Measurements from ENCODE around the gene DHRS3. TPM values are rescaled to one million over a fixed set of nuclear protein-coding genes. Genes with fewer than 3 reads are reported as not detected.

Gene DHRS3
- polyA plus RNA-seq, 1 of the 3 experiments (the other 2 are of a cell fraction), result 44.8 TPM

DNA sequence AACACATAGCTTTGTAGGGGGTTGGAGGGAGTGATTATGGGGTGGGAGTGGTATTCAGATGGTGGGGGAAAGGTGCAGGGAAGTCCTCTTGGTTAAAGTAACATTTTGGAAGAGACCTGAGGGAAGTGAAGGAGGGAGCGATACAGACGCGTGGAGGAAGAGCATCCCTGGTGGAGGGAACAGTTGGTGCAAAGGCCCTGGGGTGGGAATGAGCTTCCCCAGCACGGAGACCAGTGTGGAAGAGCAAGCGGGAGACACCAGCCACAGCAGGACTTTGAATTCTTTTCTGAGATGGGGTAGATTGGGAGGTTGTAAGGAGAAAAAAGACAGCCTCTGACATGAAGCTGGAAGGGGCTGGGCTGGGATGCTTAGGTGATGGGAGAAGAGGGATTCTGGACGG lies 23.5 kb downstream of the DHRS3 start (continued):
- TF ChIP-seq, protein P1, sequence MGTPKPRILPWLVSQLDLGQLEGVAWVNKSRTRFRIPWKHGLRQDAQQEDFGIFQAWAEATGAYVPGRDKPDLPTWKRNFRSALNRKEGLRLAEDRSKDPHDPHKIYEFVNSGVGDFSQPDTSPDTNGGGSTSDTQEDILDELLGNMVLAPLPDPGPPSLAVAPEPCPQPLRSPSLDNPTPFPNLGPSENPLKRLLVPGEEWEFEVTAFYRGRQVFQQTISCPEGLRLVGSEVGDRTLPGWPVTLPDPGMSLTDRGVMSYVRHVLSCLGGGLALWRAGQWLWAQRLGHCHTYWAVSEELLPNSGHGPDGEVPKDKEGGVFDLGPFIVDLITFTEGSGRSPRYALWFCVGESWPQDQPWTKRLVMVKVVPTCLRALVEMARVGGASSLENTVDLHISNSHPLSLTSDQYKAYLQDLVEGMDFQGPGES (IDR thresholded peaks at IDR 0.05; ENCODE audit: low read depth, low read length), result no peak
- no peak for TF ChIP-seq JUND (IDR thresholded peaks at IDR 0.05)

DNA sequence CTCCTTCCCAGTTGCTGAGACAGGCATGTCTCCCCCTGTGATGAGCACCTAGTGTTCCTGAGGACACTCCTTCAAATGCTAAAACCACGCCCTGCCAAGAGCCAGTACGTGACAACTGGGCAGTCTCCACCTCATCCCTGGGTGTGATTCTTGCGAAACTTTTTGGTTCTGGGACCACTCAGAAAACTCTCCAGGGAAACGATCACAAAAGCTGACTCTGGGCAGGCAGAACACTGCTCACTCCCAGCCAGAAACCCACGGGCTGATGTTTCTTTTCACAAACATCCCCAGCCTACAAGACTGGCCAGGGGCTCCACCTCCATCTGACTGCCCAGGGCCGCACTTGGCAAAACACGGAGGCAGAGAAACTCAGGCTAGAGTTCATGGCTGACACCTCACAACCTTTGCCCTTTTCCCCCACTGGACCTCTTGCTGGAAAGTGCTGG lies 24.4 kb downstream of the DHRS3 start:
- no peaks in the 10 kb centered on the region for H3K9me2 ChIP-seq
- no peak for DNase-seq
- H3K9ac ChIP-seq, result no peak overlapping the region
- no peaks in the 10 kb centered on the region for H3K79me2 ChIP-seq (ENCODE audit: insufficient read depth)
- no peak overlapping the region for H3K4me3 ChIP-seq (ENCODE audit: low read depth in 2 of 2, low read length in 1 of 2)
- WGBS (ENCODE audit: low lambda C conversion rate), result 75% methylated on average over 7 of the region's 7 CpGs
- ChIA-PET CTCF (no interaction called here), POLR2A (no interaction called here)
- no peaks in the 10 kb centered on the region for H4K20me1 ChIP-seq (ENCODE audit: insufficient read depth)
- no peaks in the 10 kb centered on the region for H3K9me3 ChIP-seq
- no peaks in the 10 kb centered on the region for H3K27me3 ChIP-seq (ENCODE audit: insufficient read depth)
- H3F3A ChIP-seq (replicated peaks; ENCODE audit: insufficient read depth), result peaks cover 3% of the 10 kb centered on the region
- no peak overlapping the region; a peak in 1 of 4 replicates for H3K27ac ChIP-seq (ENCODE audit: low read depth in 2 of 2, low read length in 1 of 2)
- no peaks in the 10 kb centered on the region for H3K36me3 ChIP-seq (replicated peaks in 1 of 2; ENCODE audit: control insufficient read depth in 1 of 2, insufficient read depth in 2 of 2, low read length in 1 of 2)
- H2AFZ ChIP-seq (ENCODE audit: low read depth), result no peak overlapping the region
- no peak for TF ChIP-seq SMC3 (IDR thresholded peaks at IDR 0.05; ENCODE audit: low read depth, low read length)
- TF ChIP-seq, protein P2, sequence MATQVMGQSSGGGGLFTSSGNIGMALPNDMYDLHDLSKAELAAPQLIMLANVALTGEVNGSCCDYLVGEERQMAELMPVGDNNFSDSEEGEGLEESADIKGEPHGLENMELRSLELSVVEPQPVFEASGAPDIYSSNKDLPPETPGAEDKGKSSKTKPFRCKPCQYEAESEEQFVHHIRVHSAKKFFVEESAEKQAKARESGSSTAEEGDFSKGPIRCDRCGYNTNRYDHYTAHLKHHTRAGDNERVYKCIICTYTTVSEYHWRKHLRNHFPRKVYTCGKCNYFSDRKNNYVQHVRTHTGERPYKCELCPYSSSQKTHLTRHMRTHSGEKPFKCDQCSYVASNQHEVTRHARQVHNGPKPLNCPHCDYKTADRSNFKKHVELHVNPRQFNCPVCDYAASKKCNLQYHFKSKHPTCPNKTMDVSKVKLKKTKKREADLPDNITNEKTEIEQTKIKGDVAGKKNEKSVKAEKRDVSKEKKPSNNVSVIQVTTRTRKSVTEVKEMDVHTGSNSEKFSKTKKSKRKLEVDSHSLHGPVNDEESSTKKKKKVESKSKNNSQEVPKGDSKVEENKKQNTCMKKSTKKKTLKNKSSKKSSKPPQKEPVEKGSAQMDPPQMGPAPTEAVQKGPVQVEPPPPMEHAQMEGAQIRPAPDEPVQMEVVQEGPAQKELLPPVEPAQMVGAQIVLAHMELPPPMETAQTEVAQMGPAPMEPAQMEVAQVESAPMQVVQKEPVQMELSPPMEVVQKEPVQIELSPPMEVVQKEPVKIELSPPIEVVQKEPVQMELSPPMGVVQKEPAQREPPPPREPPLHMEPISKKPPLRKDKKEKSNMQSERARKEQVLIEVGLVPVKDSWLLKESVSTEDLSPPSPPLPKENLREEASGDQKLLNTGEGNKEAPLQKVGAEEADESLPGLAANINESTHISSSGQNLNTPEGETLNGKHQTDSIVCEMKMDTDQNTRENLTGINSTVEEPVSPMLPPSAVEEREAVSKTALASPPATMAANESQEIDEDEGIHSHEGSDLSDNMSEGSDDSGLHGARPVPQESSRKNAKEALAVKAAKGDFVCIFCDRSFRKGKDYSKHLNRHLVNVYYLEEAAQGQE (IDR thresholded peaks at IDR 0.05; ENCODE audit: low read depth, low read length), result no peak
- TF ChIP-seq, protein P3, sequence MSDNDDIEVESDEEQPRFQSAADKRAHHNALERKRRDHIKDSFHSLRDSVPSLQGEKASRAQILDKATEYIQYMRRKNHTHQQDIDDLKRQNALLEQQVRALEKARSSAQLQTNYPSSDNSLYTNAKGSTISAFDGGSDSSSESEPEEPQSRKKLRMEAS (IDR thresholded peaks at IDR 0.05; ENCODE audit: low read depth), result no peak
- no peak for TF ChIP-seq SIN3A (IDR thresholded peaks at IDR 0.05; ENCODE audit: borderline replicate concordance, low read depth, low read length)
- TF ChIP-seq GABPA (IDR thresholded peaks at IDR 0.05; ENCODE audit: low read depth), result no peak
- TF ChIP-seq YY1 (IDR thresholded peaks at IDR 0.05; ENCODE audit: low read depth), result no peak
- TF ChIP-seq, protein P4, sequence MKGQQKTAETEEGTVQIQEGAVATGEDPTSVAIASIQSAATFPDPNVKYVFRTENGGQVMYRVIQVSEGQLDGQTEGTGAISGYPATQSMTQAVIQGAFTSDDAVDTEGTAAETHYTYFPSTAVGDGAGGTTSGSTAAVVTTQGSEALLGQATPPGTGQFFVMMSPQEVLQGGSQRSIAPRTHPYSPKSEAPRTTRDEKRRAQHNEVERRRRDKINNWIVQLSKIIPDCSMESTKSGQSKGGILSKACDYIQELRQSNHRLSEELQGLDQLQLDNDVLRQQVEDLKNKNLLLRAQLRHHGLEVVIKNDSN (IDR thresholded peaks at IDR 0.05; ENCODE audit: borderline replicate concordance, low read depth), result no peak
- no peak for TF ChIP-seq FOXJ3 (CRISPR knock-in tag; IDR thresholded peaks at IDR 0.05)
- no peak for TF ChIP-seq RFX5 (IDR thresholded peaks at IDR 0.05; ENCODE audit: low read length)
- TF ChIP-seq FOSL2 (IDR thresholded peaks at IDR 0.05; ENCODE audit: borderline replicate concordance, low read depth), result no peak
- TF ChIP-seq, protein P5, sequence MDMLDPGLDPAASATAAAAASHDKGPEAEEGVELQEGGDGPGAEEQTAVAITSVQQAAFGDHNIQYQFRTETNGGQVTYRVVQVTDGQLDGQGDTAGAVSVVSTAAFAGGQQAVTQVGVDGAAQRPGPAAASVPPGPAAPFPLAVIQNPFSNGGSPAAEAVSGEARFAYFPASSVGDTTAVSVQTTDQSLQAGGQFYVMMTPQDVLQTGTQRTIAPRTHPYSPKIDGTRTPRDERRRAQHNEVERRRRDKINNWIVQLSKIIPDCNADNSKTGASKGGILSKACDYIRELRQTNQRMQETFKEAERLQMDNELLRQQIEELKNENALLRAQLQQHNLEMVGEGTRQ (IDR thresholded peaks at IDR 0.05; ENCODE audit: borderline replicate concordance, low read depth, low read length), result no peak
- no peak overlapping the region for H3K4me2 ChIP-seq
- peaks cover 10 to 40% of the 10 kb centered on the region in 2 experiments; a peak in 3 of 4 replicates for H3K4me1 ChIP-seq (ENCODE audit: control insufficient read depth in 1 of 2, insufficient read depth in 2 of 2, low read depth in 1 of 2, low read length in 1 of 2)
